ENCODE measurements around the gene CAMK1D. TPM values are rescaled to one million over a fixed set of nuclear protein-coding genes. Genes with fewer than 3 reads are reported as not detected.

CAMK1D gene
- total RNA-seq, 1 experiment from 2014 or later: 6.0 TPM

- Histone ChIP-seq H3K27ac (no peak overlapping the region), H3K4me2 (no peak overlapping the region), H3K36me3 (ENCODE audit: low read depth) (no peaks in the 10 kb centered on the region), H4K20me1 (ENCODE audit: insufficient read depth) (no peaks in the 10 kb centered on the region), H3K9me2 (ENCODE audit: insufficient read depth) (no peaks in the 10 kb centered on the region), H3K27me3 (ENCODE audit: insufficient read depth, low read depth) (no peaks in the 10 kb centered on the region), H3K4me1 (replicated peaks; ENCODE audit: insufficient read depth) (no peaks in the 10 kb centered on the region), H3K9me3 (ENCODE audit: insufficient read depth, low read depth) (no peaks in the 10 kb centered on the region), H2AFZ (no peak overlapping the region), H3K79me2 (ENCODE audit: low read depth) (no peaks in the 10 kb centered on the region), H3K4me3 (no peak overlapping the region), H3F3A (ENCODE audit: insufficient read depth, low read depth) (no peaks in the 10 kb centered on the region)
- no peak for DNase-seq
- TF ChIP-seq, protein P1, sequence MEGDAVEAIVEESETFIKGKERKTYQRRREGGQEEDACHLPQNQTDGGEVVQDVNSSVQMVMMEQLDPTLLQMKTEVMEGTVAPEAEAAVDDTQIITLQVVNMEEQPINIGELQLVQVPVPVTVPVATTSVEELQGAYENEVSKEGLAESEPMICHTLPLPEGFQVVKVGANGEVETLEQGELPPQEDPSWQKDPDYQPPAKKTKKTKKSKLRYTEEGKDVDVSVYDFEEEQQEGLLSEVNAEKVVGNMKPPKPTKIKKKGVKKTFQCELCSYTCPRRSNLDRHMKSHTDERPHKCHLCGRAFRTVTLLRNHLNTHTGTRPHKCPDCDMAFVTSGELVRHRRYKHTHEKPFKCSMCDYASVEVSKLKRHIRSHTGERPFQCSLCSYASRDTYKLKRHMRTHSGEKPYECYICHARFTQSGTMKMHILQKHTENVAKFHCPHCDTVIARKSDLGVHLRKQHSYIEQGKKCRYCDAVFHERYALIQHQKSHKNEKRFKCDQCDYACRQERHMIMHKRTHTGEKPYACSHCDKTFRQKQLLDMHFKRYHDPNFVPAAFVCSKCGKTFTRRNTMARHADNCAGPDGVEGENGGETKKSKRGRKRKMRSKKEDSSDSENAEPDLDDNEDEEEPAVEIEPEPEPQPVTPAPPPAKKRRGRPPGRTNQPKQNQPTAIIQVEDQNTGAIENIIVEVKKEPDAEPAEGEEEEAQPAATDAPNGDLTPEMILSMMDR (conservative IDR thresholded peaks at IDR 0.05): no peak
- TF ChIP-seq EZH2 (IDR thresholded peaks at IDR 0.05; ENCODE audit: low read depth): no peak
- ChIA-PET POLR2A (ENCODE audit: unreplicated experiment) (no interaction called here), CTCF (no interaction called here)
- intact Hi-C loops (cut with micrococcal nuclease; ENCODE audit: unreplicated experiment): no loop called here
- BruUV-seq (replicated peaks): no TSS peak
Measured at GRCh38 chr10:12550994-12551393, 201.6 kb downstream of the CAMK1D start.

GRCh38 chr10:12556039-12556438 lies 206.7 kb downstream of the CAMK1D start:
- no peaks in the 10 kb centered on the region for H4K20me1 ChIP-seq (ENCODE audit: insufficient read depth)
- no peak overlapping the region for H3K4me3 ChIP-seq
- H2AFZ ChIP-seq: no peak overlapping the region
- DNase-seq: no peak
- intact Hi-C loops (cut with micrococcal nuclease; ENCODE audit: unreplicated experiment): no loop called here
- H3K4me2 ChIP-seq: no peak overlapping the region
- BruUV-seq (replicated peaks): no TSS peak
- no peaks in the 10 kb centered on the region for H3K79me2 ChIP-seq (ENCODE audit: low read depth)
- H3K9me3 ChIP-seq (ENCODE audit: insufficient read depth, low read depth): no peaks in the 10 kb centered on the region
- no peaks in the 10 kb centered on the region for H3K36me3 ChIP-seq (ENCODE audit: low read depth)
- H3F3A ChIP-seq (ENCODE audit: insufficient read depth, low read depth): no peaks in the 10 kb centered on the region
- TF ChIP-seq, protein P1 (conservative IDR thresholded peaks at IDR 0.05): no peak
- TF ChIP-seq EZH2 (IDR thresholded peaks at IDR 0.05; ENCODE audit: low read depth): no peak
- H3K9me2 ChIP-seq (ENCODE audit: insufficient read depth): no peaks in the 10 kb centered on the region
- POLR2A ChIA-PET (ENCODE audit: unreplicated experiment): no interaction called here
- H3K4me1 ChIP-seq (replicated peaks; ENCODE audit: insufficient read depth): no peaks in the 10 kb centered on the region
- CTCF ChIA-PET: no interaction called here
- no peaks in the 10 kb centered on the region for H3K27me3 ChIP-seq (ENCODE audit: insufficient read depth, low read depth)
- H3K27ac ChIP-seq: no peak overlapping the region

GRCh38 chr10:12559578-12560178 lies 210.3 kb downstream of the CAMK1D start:
- Histone ChIP-seq H3K79me2 (ENCODE audit: low read depth) (no peaks in the 10 kb centered on the region), H2AFZ (no peak overlapping the region), H3F3A (ENCODE audit: insufficient read depth, low read depth) (no peaks in the 10 kb centered on the region), H3K4me3 (no peak overlapping the region), H3K4me1 (replicated peaks; ENCODE audit: insufficient read depth) (no peaks in the 10 kb centered on the region), H3K9me3 (ENCODE audit: insufficient read depth, low read depth) (no peaks in the 10 kb centered on the region), H3K27ac (no peak overlapping the region), H3K9me2 (ENCODE audit: insufficient read depth) (no peaks in the 10 kb centered on the region), H3K4me2 (no peak overlapping the region), H3K36me3 (ENCODE audit: low read depth) (no peaks in the 10 kb centered on the region), H3K27me3 (ENCODE audit: insufficient read depth, low read depth) (no peaks in the 10 kb centered on the region), H4K20me1 (ENCODE audit: insufficient read depth) (no peaks in the 10 kb centered on the region)
- no TSS peak for BruUV-seq (replicated peaks)
- ChIA-PET POLR2A (ENCODE audit: unreplicated experiment) (no interaction called here), CTCF (no interaction called here)
- intact Hi-C loops (cut with micrococcal nuclease; ENCODE audit: unreplicated experiment): no loop called here
- no peak for TF ChIP-seq EZH2 (IDR thresholded peaks at IDR 0.05; ENCODE audit: low read depth)
- TF ChIP-seq, protein P1 (conservative IDR thresholded peaks at IDR 0.05): no peak
- DNase-seq: no peak

Measured in PC-9 (cell line).